Loucy (cell line): ENCODE results near the gene TSPAN10.

Experiments
- H2AFZ ChIP-seq: fragments of 200-600 bp; sonication (generic); 2 replicates; pipeline ENCODE4 v1.6.0; 2016; ENCODE audit warnings: antibody characterized with exemption, mild to moderate bottlenecking, low read length, moderate library complexity
- H3F3A ChIP-seq: fragments of 200-600 bp; 2 replicates; pipeline ENCODE4 v1.6.0; 2016; ENCODE audit warnings: antibody characterized with exemption, low read depth, mild to moderate bottlenecking
- H3K27me3 ChIP-seq: fragments of 200-600 bp; sonication (generic); 2 replicates; pipeline ENCODE4 v1.6.1; 2014; ENCODE audit warnings: low read length, mild to moderate bottlenecking; ENCODE audit not compliant: insufficient read depth, poor library complexity, severe bottlenecking
- H3K36me3 ChIP-seq: fragments of 200-600 bp; sonication (generic); 2 replicates; pipeline ENCODE4 v1.6.1; 2016; ENCODE audit warnings: low read length; ENCODE audit not compliant: insufficient read depth
- H3K4me1 ChIP-seq: fragments of 200-600 bp; sonication (generic); 2 replicates; pipeline ENCODE4 v1.5.1; 2014; ENCODE audit warnings: low read length, mild to moderate bottlenecking; ENCODE audit not compliant: insufficient read depth, poor library complexity, severe bottlenecking
- H3K4me2 ChIP-seq: fragments of 200-600 bp; sonication (generic); 2 replicates; pipeline ENCODE4 v1.6.0; 2014; ENCODE audit warnings: antibody characterized with exemption, low read length, low read depth, mild to moderate bottlenecking; ENCODE audit not compliant: poor library complexity, severe bottlenecking
- H3K4me3 ChIP-seq: fragments of 200-600 bp; sonication (generic); 2 replicates; pipeline ENCODE4 v1.5.1; 2014; ENCODE audit warnings: low read length, mild to moderate bottlenecking, mixed read lengths; ENCODE audit not compliant: poor library complexity, severe bottlenecking
- H3K79me2 ChIP-seq: fragments of 200-600 bp; sonication (generic); 2 replicates; pipeline ENCODE4 v1.6.1; 2014; ENCODE audit warnings: low read length; ENCODE audit not compliant: insufficient read depth
- H3K9ac ChIP-seq: fragments of 200-600 bp; sonication (generic); 2 replicates; pipeline ENCODE4 v1.6.0; 2014; ENCODE audit warnings: mild to moderate bottlenecking, low read depth, low read length, moderate library complexity; ENCODE audit not compliant: poor library complexity, severe bottlenecking
- H3K9me2 ChIP-seq: fragments of 200-600 bp; sonication (generic); replicated peaks from 2 replicates; pipeline ENCODE4 v1.6.1; 2016; ENCODE audit warnings: low read depth, low read length, mixed read lengths
- H3K9me3 ChIP-seq: fragments of 200-600 bp; sonication (generic); 2 replicates; pipeline ENCODE4 v1.6.1; 2014; ENCODE audit warnings: mild to moderate bottlenecking, antibody characterized with exemption, low read length, low read depth; ENCODE audit not compliant: insufficient read depth
- H4K20me1 ChIP-seq: fragments of 200-600 bp; sonication (generic); 2 replicates; pipeline ENCODE4 v1.6.0; 2014; ENCODE audit warnings: antibody characterized with exemption, low read length, mild to moderate bottlenecking; ENCODE audit not compliant: insufficient read depth, poor library complexity, severe bottlenecking
- CTCF ChIP-seq: fragments of 200-600 bp; sonication (generic); conservative IDR thresholded peaks from 2 replicates; pipeline ENCODE4 v1.5.1; 2014; ENCODE audit warnings: mild to moderate bottlenecking, antibody characterized with exemption, low read length
- EZH2phosphoT487 ChIP-seq: fragments of 200-600 bp; IDR thresholded peaks from 2 replicates; pipeline ENCODE4 v1.6.1; 2018; ENCODE audit warnings: antibody characterized with exemption, mild to moderate bottlenecking, moderate library complexity, borderline replicate concordance

Gene TSPAN10

GRCh38 chr17:81636505-81637288, at the start of gene TSPAN10, which contains the start of gene NPLOC4:
TSS of gene TSPAN10 (plus strand) at chr17:81637196. CDS start at chr17:81642413, 5,217 bp downstream.
TSS of gene NPLOC4 (minus strand) at chr17:81637112. CDS start at chr17:81636930, 182 bp downstream.
- peak within 1 kb of the TSS; percentile 76 for H3K4me2 ChIP-seq
- H3K4me3 ChIP-seq = peak within 1 kb of the TSS; percentile 93
- H3K9ac ChIP-seq = peak within 1 kb of the TSS; percentile 99
- H3K79me2 ChIP-seq = peaks cover 50% of the 10 kb centered on the region
- TF ChIP-seq CTCF (no peak), EZH2phosphoT487 (no peak)
- no peaks in the 10 kb centered on the region for H3K27me3 ChIP-seq
- peak within 1 kb of the TSS; percentile 91 for H2AFZ ChIP-seq
- no peaks in the 10 kb centered on the region for H3F3A ChIP-seq
- peaks cover 11% of the 10 kb centered on the region for H3K4me1 ChIP-seq
- no peaks in the 10 kb centered on the region for H3K36me3 ChIP-seq
- H3K9me3 ChIP-seq = no peaks in the 10 kb centered on the region
- no peaks in the 10 kb centered on the region for H3K9me2 ChIP-seq
- peaks cover 26% of the 10 kb centered on the region for H4K20me1 ChIP-seq

DNA sequence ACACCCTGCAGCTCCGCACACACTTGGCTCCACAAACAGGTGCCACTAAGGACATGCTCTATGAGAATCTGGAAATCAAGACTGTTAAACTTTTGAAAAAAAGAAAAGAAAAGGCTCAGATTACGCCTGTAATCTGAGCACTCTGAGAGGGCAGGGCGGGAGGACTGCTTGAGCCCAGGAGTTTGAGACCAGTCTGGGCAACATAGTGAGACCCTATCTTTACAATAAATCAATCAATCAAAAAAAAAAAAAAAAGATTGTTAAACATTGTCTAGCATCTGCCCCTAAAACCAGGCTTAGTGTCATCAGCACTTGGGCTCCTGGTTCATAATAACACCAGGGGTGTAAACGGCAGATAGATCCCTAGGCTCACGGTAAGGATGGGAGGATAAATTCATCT, 47.4 kb upstream of the TSPAN10 start:
- H3K9me3 ChIP-seq = no peaks in the 10 kb centered on the region
- H3K4me1 ChIP-seq = no peaks in the 10 kb centered on the region
- no peak overlapping the region for H3K9ac ChIP-seq
- no peaks in the 10 kb centered on the region for H3K9me2 ChIP-seq
- peaks cover 77% of the 10 kb centered on the region; the same call in 1 of the 2 replicates for H3K36me3 ChIP-seq
- H2AFZ ChIP-seq = no peak overlapping the region
- H3K4me3 ChIP-seq = no peak overlapping the region
- H3K79me2 ChIP-seq = no peaks in the 10 kb centered on the region
- no peak overlapping the region for H3K4me2 ChIP-seq
- TF ChIP-seq CTCF (no peak), EZH2phosphoT487 (no peak)
- no peaks in the 10 kb centered on the region for H3F3A ChIP-seq
- H3K27me3 ChIP-seq = no peaks in the 10 kb centered on the region
- no peaks in the 10 kb centered on the region for H4K20me1 ChIP-seq

GRCh38 chr17:81590121-81590520, 46.9 kb upstream of the TSPAN10 start:
- no peak overlapping the region for H2AFZ ChIP-seq
- H4K20me1 ChIP-seq = no peaks in the 10 kb centered on the region
- H3K4me1 ChIP-seq = no peaks in the 10 kb centered on the region
- no peak overlapping the region for H3K4me3 ChIP-seq
- H3K9me3 ChIP-seq = no peaks in the 10 kb centered on the region
- no peaks in the 10 kb centered on the region for H3F3A ChIP-seq
- no peaks in the 10 kb centered on the region for H3K27me3 ChIP-seq
- no peaks in the 10 kb centered on the region for H3K9me2 ChIP-seq
- no peak overlapping the region for H3K4me2 ChIP-seq
- TF ChIP-seq CTCF (no peak), EZH2phosphoT487 (no peak)
- no peak overlapping the region for H3K9ac ChIP-seq
- peaks cover 79% of the 10 kb centered on the region; the same call in 1 of the 2 replicates for H3K36me3 ChIP-seq
- no peaks in the 10 kb centered on the region for H3K79me2 ChIP-seq
